ENCODE results near the gene CCDC142.

DNA sequence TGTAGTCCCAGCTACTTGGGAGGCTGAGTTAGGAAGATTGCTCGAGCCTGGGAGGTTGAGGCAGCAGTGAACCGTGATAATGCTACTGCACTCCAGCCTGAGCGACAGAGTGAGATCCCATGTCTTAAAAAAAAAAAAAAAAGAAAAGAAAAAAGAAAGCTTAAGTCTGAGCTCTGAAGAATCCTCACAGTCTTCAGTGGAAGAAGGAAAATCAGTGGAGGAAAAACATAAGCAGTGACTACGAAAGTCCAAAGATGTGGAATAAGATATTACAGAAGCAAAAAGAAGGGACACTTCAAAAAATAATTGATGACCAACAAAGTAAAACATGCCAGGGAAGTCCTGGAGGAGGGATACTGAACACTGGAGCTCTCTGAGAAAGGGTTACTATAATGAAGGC is 27.5 kb upstream of the CCDC142 start:
- TF ChIP-seq, protein P1, sequence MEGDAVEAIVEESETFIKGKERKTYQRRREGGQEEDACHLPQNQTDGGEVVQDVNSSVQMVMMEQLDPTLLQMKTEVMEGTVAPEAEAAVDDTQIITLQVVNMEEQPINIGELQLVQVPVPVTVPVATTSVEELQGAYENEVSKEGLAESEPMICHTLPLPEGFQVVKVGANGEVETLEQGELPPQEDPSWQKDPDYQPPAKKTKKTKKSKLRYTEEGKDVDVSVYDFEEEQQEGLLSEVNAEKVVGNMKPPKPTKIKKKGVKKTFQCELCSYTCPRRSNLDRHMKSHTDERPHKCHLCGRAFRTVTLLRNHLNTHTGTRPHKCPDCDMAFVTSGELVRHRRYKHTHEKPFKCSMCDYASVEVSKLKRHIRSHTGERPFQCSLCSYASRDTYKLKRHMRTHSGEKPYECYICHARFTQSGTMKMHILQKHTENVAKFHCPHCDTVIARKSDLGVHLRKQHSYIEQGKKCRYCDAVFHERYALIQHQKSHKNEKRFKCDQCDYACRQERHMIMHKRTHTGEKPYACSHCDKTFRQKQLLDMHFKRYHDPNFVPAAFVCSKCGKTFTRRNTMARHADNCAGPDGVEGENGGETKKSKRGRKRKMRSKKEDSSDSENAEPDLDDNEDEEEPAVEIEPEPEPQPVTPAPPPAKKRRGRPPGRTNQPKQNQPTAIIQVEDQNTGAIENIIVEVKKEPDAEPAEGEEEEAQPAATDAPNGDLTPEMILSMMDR (IDR thresholded peaks at IDR 0.05) = no peak
- TF ChIP-seq POLR2A (IDR thresholded peaks at IDR 0.05) = no peak

Data from stomach (tissue), 4 donors.